GM19023 (cell line): ENCODE data around the gene ZNF280D.

ENCODE experiments used
- ATAC-seq: cut with Tn5 transposase; IDR thresholded peaks from one replicate; pipeline ENCODE4 v1.9.1; 2021; ENCODE audit warnings: mild to moderate bottlenecking, moderate library complexity; ENCODE audit not compliant: unreplicated experiment

The ZNF280D gene

GRCh38 chr15:56640549-56640948 lies 92.8 kb downstream of the ZNF280D start:
- no peak for ATAC-seq

- ATAC-seq: no peak
These were observed 93.2 kb downstream of the ZNF280D start for GRCh38 chr15:56640127-56640526.

GRCh38 chr15:56639631-56640030 lies 93.7 kb downstream of the ZNF280D start:
- ATAC-seq: no peak

GRCh38 chr15:56631765-56632164 lies 101.5 kb downstream of the ZNF280D start:
- no peak for ATAC-seq

GRCh38 chr15:56628893-56629532 lies 104.3 kb downstream of the ZNF280D start:
- no peak for ATAC-seq

- ATAC-seq: no peak
These were observed 113.4 kb downstream of the ZNF280D start for GRCh38 chr15:56619887-56620286.

- no peak for ATAC-seq
These were observed 115.7 kb downstream of the ZNF280D start for GRCh38 chr15:56617628-56618027.

GRCh38 chr15:56616551-56616950 lies 116.8 kb downstream of the ZNF280D start:
- ATAC-seq: no peak

GRCh38 chr15:56613811-56614210 lies 119.5 kb downstream of the ZNF280D start:
- ATAC-seq: no peak

- no peak for ATAC-seq
These were observed 124.3 kb downstream of the ZNF280D start for GRCh38 chr15:56608993-56609392.

GRCh38 chr15:56608140-56608778 lies 125.0 kb downstream of the ZNF280D start:
- ATAC-seq: peak; percentile 95

GRCh38 chr15:56602253-56602652 lies 131.1 kb downstream of the ZNF280D start:
- ATAC-seq: no peak

- no peak for ATAC-seq
These were observed 132.9 kb downstream of the ZNF280D start for GRCh38 chr15:56600380-56600779.

- ATAC-seq: no peak
These were observed 134.3 kb downstream of the ZNF280D start for GRCh38 chr15:56598991-56599390.

- no peak for ATAC-seq
These were observed 145.6 kb downstream of the ZNF280D start for GRCh38 chr15:56587686-56588085.

GRCh38 chr15:56586206-56586605 lies 147.1 kb downstream of the ZNF280D start:
- ATAC-seq: no peak

GRCh38 chr15:56582785-56583184 lies 150.5 kb downstream of the ZNF280D start:
- ATAC-seq: no peak
